T-helper 2 cell treated with Interferon-gamma antibody and Interleukin-4, amounts not matched to agents 100 ng/mL and 5 ng/mL, for 36 hours (primary cell): ENCODE results near the gene JTB. TPM values are rescaled to one million over a fixed set of nuclear protein-coding genes. Genes with fewer than 3 reads are reported as not detected.
"Not testable (repeated sequence)": the region's sequence is repeated elsewhere in the genome, so short reads cannot be mapped to it uniquely, and the experiment has no call there.

Source experiments
- intact Hi-C: fragments of 100-400 bp; cut with micrococcal nuclease; formaldehyde crosslinking; loops from one replicate; pipeline ENCODE4 v1.15.1; 2023
- total RNA-seq: library from RNA; stranded (reverse); gene quantifications from 2 replicates; pipeline ENCODE4 v1.2.3, GENCODE V29; 2022

Gene JTB
- total RNA-seq, 1 donor from 2014 or later, result 138 TPM

- intact Hi-C loops, result not testable (repeated sequence)
Observed at GRCh38 chr1:153981735-153982134, 4.3 kb upstream of the JTB start.

DNA sequence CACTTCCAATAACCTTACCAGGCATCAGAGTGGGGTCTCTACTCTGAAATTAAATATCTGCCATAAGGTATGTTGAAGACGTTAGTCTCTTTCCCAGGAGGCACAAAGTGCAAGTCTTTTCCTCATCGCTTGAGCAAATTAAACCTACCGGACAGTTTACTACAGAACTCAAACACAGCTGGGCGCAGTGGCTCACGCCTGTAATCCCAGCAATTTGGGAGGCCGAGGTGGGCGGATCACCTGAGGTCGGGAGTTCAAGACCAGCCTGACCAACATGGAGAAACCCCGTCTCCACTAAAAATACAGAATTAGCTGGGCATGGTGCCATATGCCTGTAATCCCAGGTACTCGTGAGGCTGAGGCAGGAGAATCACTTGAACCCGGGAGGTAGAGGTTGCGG lies 1.6 kb upstream of the JTB start:
- intact Hi-C loops, result loop anchor here (5.0 kb wide), 1 partner anchor 182 kb away; no protein-coding TSS in a partner anchor

DNA sequence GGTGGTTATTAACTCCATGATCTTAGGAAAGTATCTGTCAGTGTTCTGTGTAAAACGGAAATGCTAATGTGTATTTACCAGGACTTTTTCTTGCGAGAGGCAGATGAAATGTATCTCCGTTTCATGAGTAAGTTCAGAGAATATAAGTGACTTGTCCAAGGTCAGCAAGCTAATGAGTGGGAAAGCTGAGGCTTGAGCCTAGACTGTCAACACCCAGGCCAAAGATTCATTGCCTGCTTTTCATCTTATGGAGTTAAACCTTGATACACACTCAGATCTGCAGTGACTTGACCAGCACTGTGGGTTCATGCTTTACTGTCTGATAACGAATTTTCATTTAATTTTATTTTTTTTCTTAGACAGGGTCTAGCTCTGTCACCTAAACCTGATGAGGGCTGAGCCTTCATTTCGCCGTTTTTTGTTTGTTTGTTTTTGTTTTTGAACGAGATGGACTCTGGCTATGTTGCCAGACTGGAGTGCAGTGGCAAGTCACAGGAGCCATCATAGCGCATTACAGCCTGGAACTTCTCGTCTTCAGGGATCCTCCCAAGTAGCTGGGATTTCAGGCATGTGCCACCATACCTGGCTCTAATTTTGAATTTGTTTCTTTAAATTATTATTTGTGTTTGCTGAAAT lies 918 bp upstream of the JTB start:
- intact Hi-C loops, result loop anchor here (5.0 kb wide), 1 partner anchor 181 kb away; no protein-coding TSS in a partner anchor

DNA sequence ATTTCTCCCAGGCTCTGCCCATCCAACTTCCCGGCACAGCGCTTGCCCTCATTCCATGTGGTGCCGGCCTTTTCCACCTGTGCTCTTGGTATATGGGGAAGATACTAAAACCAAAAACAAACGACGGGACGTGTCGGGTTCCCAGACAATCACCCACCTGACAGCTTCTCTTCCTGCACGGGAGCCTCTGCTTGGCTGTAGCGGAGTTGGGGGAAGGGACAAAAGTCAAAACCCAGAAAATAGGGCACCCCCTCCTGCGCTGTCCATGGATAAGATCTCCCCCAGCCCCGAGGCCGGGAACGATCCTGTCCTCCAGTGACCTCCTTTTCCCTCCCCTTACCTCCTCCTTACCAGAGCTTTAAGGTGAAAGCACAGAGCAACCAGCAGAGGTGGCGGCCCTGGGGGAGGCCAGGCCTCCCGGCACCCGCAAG lies 640 bp downstream of the JTB start:
- intact Hi-C loops, result loop anchor here (1.0 to 5.0 kb wide), 5 partner anchors 10 to 180 kb away; partner anchors contain the start of genes CREB3L4, CRTC2 and RPS27

- intact Hi-C loops, result no loop called here
Observed at GRCh38 chr1:153973525-153973924, 3.9 kb downstream of the JTB start.

GRCh38 chr1:153973071-153973470 lies 4.4 kb downstream of the JTB start:
- intact Hi-C loops, result no loop called here

- intact Hi-C loops, result no loop called here
Observed at GRCh38 chr1:153970346-153970745, 7.1 kb downstream of the JTB start.

- intact Hi-C loops, result loop anchor here (5.0 to 10.0 kb wide), 2 partner anchors 297 to 434 kb away; partner anchors contain the start of genes ILF2 and S100A6
Observed at GRCh38 chr1:153968972-153969371, 8.5 kb downstream of the JTB start.

- intact Hi-C loops, result loop anchor here (5.0 to 10.0 kb wide), 2 partner anchors 296 to 434 kb away; partner anchors contain the start of genes ILF2 and S100A6
Observed at GRCh38 chr1:153968408-153968807, 9.1 kb downstream of the JTB start.

GRCh38 chr1:153968000-153968363 lies 9.5 kb downstream of the JTB start:
- intact Hi-C loops, result loop anchor here (1.0 to 10.0 kb wide), 4 partner anchors 9 to 433 kb away; partner anchors contain the start of genes CRTC2, ILF2, JTB and S100A6

GRCh38 chr1:153967107-153967999 lies 10.1 kb downstream of the JTB start, which contains the start of gene CREB3L4:
TSS of gene CREB3L4 (plus strand) at chr1:153967902. CDS start at chr1:153968526, 624 bp downstream.
- intact Hi-C loops, result loop anchor here (1.0 to 10.0 kb wide), 4 partner anchors 9 to 433 kb away; partner anchors contain the start of genes CRTC2, ILF2, JTB and S100A6

GRCh38 chr1:153963850-153964331 lies 13.6 kb downstream of the JTB start:
- intact Hi-C loops, result loop anchor here (1.0 to 10.0 kb wide), 3 partner anchors 26 to 429 kb away; partner anchors contain the start of genes RPS27 and S100A6

DNA sequence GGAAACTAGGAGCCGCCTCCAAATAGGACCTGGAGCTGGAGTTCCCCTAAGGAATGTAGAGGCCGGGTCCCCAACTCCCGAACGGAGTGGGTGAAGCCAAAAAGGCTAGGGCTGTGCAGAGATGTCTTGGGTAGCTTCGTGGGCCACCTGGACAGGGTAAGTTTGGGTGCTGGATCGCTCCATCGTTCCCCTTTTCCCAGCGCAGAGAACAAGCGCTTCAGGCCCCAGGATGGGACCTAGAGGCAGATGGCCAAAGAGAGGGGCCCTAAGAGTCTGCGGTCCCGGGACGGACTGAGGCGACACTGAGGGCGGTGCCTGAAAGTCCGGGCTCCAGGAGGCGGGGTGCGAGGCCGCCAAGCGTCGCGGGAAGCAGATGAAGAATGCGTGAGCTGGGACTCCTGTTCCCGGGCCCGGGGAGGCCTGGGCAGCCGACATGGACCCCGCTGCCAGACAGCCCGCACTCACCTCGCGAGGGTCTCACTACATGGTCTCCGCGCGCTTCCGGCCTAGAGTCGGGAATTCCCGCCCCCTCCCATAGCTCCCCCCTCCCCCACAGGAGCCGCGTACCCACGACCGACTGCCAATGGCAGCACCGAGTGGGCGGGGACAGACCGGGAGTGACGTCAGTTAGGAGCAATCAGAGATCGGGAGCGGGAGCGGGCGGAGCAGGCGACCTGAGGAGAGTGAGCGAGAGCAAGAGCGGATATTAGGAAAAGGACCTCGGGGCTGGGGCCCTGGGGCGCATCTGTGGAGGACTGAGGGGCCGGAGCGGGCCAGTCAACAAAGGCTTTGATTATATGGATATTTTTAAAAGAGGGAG lies 14.2 kb downstream of the JTB start, which contains the start of gene SLC39A1:
SLC39A1 (minus strand) TSS at position 508 of the 820 bp plus-strand sequence. CDS start 822 bp downstream, outside the sequence.
- intact Hi-C loops, result loop anchor here (1.0 to 10.0 kb wide), 3 partner anchors 27 to 428 kb away; partner anchors contain the start of genes RPS27 and S100A6

DNA sequence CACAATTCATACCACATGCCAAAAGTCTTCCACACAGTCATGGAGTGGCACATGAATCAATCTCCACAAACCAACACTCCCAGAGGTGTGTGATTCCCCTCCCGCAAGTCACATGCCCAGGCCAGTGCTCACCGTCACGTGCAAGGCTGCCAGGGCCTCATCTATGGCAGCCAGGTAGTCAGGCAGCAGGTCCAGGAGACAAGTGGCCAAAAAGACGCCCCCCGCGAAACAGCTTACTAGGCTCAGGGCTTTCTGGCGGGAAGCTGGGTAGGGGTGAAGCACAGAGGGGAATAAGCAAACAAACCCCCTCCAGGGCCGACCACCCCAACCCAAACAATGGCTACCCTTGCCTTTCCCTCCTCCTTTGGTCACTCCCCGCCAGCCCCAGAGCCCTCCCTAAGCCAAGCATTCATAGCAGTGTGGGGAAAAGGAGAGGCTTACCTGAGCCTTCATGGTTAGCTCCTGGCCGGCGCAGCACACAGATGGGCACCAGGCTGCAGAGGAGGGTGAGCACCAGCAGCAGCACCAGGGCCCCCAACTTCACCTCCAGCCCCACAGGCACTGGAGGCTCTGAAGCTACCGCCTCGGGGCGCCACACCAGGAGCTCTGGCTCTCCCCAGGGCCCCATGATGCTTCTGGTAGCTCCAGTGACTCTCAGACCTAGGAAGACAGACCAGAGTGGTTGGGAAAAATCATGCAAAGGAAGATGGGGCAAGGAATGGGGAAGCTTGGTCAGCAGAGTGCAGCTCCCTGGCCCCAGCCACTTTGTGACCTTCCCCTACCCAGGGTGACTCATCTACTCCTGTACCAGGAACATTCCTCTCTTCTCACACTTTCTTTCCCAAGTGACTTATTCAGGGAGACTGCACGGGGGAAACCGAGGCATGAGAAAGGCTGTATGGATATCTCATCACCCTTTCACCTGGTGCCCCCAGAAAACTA lies 15.1 kb downstream of the JTB start:
- intact Hi-C loops, result loop anchor here (1.0 to 10.0 kb wide), 3 partner anchors 28 to 428 kb away; partner anchors contain the start of genes RPS27 and S100A6

GRCh38 chr1:153961421-153961820 lies 16.1 kb downstream of the JTB start:
- intact Hi-C loops, result loop anchor here (10.0 kb wide), 1 partner anchor 427 kb away; the partner anchor contains the start of gene S100A6

DNA sequence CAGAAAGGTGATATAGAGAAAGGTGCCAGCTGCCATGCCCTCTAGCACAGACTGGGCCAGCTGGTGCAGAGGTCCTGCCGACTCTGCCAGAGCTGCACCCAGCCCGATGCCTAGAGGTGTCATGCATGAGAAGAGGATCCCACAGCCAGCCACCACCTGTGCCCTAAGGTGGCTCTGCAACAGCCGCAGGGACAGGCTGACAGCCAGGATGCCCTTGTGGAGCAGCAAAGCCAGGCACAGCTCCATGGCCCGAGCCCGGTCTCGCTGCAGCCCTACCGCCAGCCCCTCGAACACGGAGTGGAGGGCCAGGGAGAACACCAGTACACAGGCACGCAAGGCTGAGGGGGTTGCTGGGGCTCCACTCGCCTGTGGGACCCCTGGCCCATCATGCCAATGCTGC lies 17.3 kb downstream of the JTB start:
- intact Hi-C loops, result loop anchor here (10.0 kb wide), 1 partner anchor 425 kb away; the partner anchor contains the start of gene S100A6

DNA sequence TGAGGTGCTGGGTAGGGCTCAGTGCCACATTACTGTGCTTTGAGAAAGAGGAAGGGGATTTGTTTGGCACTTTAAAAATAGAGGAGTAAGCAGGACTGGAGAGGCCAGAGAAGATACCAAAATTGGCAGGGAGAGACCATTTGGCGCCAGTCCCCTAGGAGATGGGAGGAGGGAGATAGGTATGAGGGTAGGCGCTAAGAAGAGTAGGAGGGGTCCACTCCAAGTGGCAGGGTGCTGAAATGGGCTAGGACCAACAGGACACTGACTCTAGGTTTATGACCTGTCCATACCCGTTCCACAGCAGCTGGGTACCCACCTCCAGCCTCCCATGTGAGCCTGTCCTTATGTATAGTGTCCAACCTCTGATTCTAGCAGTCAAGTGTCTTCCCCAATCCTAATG lies 18.0 kb downstream of the JTB start:
- intact Hi-C loops, result loop anchor here (2.0 kb wide), 1 partner anchor 17 kb away; the partner anchor contains the start of gene JTB

GRCh38 chr1:153958961-153959260 lies 18.6 kb downstream of the JTB start:
- intact Hi-C loops, result loop anchor here (1.0 to 2.0 kb wide), 7 partner anchors 8 to 232 kb away; partner anchors contain the start of genes CREB3L4, DENND4B, JTB and RPS27
